T follicular helper cell (primary cell): Measurements from ENCODE around the gene FUT9.

Source experiments
- DNase-seq: peaks from one replicate; pipeline ENCODE4 v3.0.0-alpha.2; 2020; ENCODE audit warnings: low read depth
- total RNA-seq, 2 experiments: gene quantifications; one replicate each; lab custom pipeline; 2026; lab: John Stamatoyannopoulos, UW

Gene FUT9
- 0 to 0.04 reads per million in 2 experiments for total RNA-seq

DNA sequence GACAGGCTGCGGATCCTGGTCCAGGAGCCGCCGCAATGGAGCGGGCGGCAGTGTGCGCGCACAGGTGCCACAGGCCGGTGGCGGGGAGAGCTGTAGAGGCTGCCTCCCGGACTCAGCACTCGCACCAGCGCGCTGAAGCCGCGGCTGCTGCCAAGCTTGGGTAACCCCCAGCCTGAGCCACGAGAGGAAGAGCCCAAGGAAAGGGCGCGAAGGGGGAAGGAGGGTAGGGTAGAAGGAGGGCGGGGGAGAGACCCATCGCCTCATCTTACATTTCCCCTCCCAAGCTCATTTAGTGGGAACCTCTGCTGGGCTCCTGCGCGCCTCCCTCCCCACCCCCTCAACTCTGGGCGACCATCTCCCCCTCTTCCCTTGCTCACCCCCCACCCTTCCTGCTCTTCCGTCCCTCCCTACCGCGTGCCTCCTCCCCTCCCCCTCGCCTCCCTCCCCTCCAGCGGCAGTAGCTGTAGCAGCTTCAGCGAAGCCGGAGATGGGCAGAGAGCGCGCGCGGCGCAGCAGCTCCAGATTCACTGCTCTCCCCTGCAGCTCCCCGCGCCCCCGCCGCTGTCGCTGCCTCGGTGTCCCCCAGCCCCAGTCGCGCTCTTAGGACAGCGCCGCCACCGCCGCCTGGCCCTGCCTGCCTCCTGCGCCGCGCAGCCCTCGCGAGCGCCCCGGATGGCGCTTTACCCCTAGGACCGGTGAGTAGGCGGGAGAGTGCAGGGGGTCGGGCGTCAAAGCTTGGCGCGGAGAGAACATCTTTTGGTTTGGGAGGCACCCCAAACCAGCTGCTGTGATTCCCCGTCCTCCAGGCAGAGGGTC is at the start of gene FUT9:
TSS of gene FUT9 (plus strand) at position 457 of the 816 bp plus-strand sequence. CDS start 187,182 bp downstream, outside the sequence.
- no peak for DNase-seq

DNA sequence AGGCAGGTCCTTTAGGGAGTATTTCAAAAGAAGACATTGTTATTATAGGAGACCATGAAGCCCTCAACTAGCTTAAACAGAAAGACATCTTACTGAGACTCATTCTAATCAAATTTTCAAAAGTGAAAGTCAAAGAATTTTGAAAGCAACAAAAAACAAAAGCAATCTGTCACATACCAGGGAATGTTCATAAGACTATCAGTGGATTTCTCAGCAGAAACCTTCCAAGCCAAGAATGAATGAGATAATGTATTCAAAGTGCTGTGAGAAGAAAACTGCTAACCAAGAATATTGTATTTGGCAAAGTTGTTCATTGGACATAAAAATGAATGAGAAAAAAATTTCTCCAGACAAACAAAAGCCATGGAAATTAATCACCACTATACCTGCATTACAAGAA is 48.2 kb upstream of the FUT9 start:
- DNase-seq = no peak

DNA sequence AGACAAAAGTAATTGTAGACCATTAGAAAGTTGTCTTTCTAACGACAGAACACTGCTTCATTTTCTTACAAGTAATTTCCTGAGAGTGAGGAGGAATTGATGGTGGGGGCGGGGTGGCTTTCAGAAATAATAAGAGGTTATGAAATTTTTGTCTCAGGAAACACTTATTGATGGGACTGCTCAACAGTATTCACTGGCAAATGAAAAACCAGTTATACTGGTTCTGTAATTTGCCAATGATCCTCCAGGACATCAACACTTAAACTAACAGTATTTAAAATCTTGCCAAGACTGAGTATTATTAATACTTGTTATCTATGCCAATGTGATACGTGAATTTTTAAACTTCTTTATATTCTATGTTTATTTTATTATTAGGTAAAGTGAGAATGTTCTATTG is 41.8 kb upstream of the FUT9 start:
- no peak for DNase-seq

DNA sequence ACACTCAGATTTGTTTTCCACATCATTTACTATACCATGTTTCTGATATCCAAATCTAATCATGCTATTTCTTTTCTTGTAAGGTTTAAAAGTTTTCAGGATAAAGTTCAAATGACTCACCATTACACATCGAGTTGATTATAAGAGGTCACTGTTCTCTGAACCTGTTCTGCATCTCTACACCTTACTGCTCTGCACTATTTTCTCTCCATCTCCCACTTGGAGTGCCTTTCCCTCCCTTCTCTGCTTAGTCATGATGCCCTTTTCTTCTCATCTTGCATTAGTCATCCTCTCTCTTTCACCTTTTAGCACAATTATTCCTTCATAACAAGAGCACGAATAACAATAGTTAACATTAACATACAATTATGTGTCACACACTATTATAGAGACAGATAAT is 37.5 kb upstream of the FUT9 start:
- DNase-seq = no peak

DNA sequence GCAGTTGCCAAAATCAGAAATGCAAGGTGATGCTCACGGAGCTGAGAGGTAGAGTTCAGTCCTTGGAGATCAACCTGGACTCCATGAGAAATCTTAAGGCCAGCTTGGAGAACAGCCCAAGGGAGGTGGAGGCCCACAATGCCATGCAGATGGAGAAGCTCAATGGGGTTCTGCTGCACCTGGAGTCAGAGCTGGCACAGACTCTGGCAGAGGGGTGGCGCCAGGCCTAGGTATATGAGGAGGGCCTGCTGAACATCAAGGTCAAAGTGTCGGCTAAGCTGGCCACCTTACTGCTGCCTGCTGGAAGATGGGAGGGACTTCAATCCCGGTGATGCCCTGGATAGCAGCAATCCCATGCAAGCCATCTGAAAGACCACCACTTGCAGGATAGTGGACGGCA is 23.9 kb upstream of the FUT9 start:
- no peak for DNase-seq

DNA sequence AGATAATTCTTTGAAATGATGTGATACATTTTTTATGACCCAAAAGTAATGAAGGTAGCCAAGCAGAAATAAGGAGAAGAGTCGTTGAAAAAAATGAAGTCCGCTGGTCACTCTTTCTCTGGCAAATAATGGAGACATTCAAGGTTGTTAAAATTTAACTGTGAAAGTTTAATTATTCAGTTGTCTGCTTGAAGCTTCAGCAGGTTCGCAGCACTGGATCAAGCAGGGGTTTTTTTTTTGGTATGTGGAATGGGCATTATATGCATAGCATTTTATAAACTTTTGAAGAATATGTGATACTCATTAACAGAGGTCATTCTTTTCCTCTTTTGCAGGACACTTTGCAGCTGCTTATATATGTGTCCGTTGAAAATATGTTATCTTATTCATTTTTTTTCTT is 21.6 kb upstream of the FUT9 start:
- no peak for DNase-seq

DNA sequence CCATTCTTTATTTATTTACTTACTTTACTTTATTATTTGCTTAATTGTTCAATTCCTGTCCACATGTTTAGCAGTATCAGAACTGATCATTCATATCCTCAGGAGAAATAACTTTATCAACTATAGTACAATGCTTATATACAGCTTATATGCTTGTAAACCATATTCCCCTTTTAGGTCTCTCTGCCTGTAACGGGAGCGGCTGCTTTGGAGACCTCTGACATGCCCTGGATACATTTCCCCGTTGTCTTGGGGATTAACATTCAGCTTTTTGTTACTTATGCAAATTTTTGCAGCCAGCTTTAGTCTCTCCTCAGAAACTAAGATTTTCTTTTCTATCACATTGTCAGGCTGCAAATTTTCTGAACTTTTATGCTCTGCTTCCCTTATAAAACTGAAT is 17.6 kb upstream of the FUT9 start:
- no peak for DNase-seq

DNA sequence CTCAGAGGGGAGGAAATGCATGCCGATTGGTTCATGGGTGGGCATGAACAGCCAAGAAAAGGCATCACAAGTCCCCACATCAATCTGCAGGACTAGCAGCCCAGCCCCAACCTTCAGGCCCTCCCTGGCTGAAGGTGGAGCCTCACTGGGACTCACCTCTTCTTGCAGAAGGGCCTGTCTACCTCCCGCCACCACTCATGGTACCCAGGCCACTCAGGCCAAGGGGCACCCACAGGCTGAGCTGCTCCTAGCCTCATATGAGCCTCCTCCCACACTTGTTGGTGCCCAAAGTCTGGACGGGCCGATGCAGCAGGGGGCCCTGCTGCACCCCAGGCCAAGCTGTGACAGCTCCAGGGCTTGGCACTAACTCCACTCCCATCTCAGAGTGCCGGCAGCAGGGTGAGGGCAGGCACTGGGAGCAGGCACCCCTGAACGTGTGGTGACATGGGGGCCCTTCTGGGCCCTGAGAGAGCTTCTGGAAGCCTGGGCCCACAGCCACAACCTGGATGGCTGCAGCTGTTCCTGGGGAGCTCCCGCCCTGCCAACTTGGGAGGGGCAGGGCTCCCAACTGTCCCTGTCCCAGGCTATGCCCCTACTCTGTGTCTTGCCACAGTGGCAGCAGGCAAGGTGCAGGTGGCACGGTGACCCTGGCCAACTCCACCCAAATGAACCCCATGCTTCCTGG is 13.7 kb upstream of the FUT9 start:
- DNase-seq = no peak

DNA sequence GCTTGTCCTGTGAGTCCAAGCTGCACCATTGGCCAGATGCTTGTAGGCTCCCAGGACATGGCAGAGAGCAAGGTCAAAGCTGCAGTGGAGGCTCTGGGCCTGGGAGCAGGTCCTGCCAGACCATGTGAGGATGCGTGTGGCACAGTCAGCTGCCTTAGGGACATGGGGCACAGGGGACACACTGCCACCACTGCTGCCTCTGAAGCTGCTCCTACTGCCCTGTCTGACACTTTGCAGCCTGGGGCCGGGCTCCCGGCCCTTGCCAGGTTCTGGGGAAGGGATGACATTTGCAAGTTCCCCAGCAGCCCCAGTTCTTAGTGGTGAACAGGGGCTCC is 13.2 kb upstream of the FUT9 start:
- no peak for DNase-seq

DNA sequence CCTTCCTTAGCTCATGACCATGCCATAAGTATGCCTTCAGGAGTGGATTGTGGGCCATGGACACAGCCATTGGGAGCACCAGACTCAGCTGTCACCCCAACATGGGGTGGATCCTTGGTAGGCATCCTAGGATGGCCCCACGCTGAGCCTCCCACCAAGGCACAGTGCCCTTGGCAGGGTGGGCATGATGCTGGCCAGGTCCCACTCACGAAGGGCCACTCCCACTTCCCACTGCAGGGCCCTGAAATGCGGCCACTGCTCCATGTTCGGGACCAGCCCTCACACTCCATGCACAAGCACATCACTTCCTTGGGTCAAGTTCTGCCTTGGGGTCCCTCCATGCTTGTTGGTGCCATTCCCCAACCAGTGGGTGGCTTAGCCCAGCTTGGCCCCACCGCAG is 12.9 kb upstream of the FUT9 start:
- no peak for DNase-seq

DNA sequence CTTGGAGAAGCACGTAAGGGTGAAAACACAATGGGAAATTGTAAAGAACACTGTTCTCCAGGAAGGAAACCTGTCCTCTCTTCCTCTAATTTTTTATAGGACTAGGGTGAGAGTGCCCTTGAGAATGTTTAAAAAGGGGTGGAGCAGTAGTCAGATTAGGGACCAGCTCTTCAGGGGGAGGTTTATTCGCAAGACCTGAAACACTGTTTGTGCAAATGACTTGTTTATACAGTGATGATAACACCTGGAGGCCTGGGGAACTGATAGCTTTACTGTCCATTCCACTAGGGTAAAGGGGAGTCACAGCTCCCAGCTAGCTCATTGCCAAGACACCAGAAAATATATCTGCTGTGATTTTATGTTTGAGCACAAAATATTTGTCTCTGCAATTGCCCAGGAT is 8.1 kb upstream of the FUT9 start:
- no peak for DNase-seq

DNA sequence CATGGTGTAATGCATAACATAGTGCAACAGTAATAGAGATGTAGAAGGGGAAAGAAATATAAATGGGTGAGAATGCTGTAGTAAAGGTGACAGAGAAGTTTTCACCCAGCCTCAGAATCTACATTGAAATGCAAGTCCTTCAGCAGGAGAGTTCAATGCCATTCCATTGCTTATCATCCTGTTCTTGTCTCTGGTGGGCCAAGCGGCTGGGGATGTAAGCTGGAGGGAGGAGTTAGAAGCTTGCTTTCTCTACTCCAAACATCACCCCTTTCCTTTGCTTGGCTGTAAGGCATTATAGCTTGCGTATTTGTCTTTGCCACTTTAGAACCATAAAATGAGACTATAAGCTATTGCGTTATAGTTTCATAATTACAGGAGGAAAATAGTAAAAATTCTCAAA is 2.2 kb upstream of the FUT9 start:
- no peak for DNase-seq

DNA sequence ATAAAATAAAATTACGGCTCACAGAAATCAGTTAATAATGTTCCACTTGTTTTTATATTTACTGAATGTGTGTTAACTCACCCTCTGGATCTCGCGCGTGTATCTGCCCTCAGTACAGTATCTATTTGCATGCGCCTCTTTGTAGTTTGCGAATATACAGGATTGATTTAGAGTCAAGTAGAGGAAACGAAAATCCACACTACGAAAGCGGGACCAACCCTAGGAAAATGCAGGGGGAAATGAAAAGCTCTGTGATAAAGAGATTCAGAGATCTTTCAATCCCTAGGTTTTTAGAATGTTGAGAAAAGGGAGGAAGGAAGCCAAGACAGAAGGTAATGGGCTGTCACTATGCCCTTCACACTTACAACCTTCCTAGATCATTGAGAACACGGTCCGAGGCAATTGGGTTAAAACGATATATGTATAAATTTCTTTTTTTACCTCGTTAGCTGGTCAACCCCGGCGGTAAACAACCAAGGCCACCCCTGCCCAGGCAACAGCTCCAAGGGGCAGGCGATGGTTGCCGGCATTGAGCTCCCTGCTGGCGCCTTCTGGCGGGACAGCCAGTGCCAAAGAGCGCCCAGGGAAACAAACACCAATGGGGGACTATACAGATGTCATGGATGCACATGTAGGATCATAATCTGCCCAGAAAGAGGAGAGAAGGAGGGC is 792 bp upstream of the FUT9 start:
- DNase-seq = no peak

DNA sequence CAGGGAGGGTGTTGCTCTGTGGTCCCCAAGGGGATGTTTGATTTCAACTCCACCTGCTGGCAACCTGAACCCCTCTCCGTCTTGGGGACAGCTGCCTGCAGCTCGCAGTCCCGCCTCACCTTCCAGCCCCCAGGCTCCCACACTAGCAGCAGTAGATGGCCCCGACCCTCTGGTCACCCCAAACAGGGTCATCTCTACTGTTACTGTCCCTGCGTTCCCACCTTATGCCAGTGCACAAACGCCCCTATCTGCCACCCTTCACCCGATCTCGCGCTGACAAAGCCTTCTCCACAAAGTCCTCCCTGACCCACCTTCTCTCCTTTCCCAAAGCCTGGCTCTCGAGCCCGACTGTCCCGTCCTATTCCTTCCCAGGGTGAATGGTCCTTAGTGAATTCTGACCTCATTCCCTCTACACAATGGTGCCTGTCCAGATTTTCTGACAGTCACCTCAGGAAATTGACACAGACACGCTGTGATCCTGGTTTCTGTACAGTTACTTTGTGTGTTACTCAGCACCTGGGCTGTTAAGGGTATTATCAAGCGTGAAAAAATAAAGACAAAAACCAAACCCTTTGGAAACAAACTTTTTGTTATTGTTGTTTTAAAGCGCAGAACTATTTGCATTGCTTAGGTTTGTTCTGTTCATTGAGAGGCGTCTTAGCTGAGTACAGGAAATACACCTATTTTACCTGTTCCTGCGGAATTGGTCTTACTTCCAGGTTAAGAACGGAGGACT is 728 bp downstream of the FUT9 start:
- DNase-seq = no peak

DNA sequence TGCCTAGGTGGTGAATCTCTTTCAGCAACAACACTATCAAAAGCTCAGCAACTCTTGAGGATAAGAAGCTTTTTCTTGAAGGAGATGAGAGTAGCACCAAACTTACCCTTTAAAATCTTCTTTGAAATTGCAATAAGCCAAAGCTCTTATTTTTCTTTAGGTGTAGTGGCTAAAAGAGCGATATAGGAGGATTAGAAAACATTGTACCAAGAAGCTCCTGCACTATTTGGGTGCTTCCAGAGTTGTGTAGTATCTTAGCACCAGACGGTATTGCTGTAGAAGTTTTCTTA is 1.2 kb downstream of the FUT9 start:
- DNase-seq = no peak

DNA sequence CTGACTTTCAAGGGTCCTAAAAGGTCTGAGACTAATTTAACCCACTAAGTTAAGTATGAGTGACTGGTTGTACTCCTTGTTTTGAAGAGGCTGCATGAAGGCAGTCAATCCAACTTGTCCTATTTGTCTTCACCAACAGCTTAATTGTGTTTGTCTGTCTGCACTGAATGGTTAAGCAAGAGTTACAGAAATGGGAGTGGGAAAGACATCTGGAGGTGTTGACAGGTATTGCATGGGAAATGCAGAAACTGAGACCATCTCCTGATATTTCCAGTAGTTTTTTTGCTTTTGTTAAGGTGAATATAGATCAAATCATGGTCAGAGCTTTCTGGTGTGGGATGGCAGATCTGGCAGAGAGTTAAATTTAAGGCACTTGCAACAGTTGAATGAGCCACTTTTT is 6.5 kb downstream of the FUT9 start:
- no peak for DNase-seq

DNA sequence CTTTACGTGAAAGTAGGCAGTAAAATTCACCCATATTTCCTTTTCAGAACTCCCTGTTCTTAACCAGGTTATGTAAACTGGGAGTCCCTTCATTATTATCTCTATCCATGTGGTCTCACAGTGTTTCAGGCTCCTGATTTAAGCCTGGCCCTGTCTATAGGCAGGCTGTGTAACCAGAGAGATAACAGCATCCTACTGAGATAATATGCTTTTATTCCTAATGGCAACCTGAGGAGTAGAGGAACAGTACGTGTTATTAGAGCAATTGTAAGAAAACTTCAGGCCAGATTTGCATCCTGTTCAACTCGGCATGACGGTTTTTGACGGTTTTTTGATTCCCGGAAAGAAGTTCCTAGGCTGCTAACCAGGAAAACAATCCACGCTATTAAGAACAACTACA is 16.9 kb downstream of the FUT9 start:
- no peak for DNase-seq

DNA sequence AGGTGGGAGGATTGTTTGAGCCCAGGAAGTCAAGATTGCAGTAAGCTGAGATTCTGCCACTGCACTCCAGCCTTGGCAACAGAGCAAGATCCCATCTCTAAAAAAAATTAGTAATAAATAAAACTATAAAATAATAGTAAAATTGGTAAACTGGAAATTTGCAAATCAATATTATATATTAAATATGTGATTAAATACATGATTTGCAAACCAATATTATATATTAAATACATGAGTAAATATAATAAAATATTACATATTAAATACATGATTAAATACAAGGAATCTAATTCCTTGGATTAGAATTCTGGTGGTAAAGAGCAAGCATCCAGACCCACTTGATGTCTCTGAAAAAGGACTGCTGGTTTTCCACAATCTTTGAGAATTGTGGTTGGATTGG is 35.8 kb downstream of the FUT9 start:
- no peak for DNase-seq

DNA sequence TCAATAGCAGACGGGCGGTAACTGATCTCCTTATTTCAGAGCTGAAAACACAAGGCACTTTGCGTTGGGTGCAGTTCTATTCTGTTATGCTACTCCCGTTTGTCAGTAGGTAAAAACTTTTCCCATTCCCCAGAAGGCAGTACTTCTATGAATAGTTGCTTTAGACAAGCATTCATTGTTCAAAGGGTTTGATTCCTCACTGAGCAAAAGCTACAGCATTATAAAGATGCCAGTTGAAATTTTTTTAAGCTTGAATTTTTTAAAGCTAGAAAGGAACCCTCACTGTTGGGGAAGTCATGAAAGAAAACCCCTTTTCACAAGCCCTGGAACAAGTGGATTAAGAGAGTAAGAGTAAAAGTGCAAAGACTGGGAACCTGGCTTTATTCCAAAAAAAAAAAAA is 42.3 kb downstream of the FUT9 start:
- no peak for DNase-seq

DNA sequence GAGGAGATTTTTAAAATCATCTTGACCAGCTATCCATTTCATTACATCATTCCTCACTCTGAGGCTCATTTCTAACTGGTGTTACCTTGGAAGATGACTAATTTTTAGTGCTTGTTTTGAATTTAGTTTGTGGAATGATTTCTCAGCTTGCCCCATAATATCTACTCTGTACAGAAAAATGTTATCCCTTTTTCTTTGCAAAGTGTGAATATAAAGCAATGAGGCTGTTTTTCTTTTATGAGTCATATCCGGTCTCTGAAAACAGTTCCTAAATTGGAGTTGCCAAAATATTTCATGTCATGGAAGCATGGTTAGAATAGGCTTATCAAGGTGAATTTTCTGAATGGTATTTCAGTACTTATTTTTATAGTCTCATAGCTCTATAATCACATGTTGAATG is 43.8 kb downstream of the FUT9 start:
- DNase-seq = no peak

DNA sequence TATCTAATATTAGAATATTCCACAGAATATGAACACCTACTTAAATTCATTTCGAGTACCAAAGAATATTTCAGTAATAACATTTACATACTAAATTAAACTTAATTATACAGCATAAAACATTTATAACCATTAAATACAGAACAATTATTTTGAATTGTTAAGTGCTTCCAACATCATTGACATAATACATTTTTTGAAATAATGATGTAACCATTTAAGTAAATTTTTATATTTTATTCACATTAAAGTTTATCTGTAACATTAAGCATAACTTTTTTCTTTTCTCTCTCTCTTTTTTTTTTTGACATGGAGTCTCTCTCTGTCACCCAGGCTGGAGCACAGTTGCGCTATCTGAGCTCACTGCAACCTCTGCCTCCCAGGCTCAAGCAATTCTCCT is 44.5 kb downstream of the FUT9 start:
- DNase-seq = no peak

DNA sequence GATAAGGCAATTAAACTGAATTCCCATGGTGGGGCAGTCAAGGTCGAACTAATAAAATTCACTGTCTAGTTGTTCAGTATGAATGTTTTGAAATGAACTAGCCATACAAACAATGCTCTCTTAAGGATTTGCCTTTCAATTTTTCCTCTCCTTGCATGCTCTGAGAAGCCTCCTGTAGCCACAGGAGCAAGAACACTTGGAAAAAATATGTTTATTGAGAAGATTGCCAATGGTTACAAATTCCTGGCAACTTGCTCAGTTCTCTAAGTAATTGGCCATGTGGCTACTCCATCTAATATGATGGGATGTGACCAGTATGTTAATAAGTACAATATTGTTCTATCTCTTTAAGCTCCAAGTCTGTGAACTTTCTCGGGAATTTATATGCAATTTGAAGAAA is 49.4 kb downstream of the FUT9 start:
- no peak for DNase-seq

DNA sequence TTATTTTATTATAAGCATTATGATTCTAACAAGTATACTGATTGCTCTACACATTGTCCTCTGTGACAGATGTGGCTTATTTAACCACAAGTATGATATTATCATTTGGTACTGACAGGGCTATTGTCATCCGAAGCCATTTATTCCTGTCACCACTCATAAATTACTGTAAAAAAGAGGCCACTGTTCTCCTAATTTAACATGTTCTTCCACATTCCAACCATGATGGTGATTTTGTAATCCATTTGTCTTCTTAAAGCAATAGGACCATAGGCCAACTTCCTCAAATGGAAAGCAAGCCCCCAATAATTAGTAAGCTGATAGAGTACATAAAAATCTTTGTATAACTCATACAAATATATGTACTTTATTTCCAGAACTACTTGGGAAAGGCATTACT is 50.6 kb downstream of the FUT9 start:
- no peak for DNase-seq
